CD4-positive, alpha-beta T cell treated with Interleukin-17A for 4 hours (primary cell): ENCODE data around the gene SLC25A10.
"Not testable (repeated sequence)": the region's sequence is repeated elsewhere in the genome, so short reads cannot be mapped to it uniquely, and the experiment has no call there.

Experiments used
- DNase-seq: peaks from one replicate; pipeline ENCODE4 v3.0.0-alpha.2; 2020; ENCODE audit warnings: mixed read lengths

Gene SLC25A10

DNA sequence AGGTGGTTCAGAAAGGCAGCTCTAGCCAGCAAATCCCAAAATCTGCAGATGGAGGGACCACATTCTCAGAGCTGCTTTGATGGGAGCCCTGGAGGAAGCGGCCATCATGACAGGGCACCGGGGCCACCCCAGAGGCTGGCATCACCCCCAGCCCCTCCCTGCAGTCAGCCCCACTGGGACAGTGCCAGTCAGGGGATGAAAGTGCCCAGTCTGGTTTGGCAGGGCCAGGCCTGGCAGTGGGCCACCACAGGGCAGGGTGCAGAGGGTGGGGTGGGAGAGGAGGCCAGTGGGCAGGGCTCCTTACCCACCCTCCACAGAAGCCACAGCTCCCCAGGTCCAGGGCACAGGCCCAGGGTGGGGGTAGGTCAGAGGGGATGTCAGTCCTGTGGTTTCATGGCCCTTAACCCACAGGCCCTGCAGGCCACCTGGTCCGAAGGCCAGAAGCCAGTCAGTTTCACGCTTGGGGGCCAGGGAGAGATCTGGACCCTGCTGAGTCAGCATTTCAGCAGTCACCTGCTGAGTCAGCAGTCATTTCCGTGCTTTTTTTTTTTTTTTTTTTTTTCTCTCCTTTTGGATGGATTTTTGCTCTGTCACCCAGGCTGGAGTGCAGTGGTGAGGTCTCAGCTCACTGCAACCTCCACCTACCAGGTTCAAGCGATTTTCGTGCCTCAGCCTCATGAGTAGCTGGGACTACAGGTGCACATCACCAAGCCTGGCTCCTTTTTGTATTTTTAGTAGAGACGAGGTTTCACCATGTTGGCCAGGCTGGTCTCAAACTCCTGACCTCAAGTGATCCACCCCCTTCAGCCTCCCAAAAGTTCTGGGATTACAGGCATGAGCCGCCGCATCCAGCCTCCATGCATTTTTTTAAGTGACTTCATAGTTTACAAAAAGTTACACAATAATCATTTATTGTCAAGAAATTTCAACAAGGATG lies 10.4 kb downstream of the SLC25A10 start:
- DNase-seq = no peak

DNA sequence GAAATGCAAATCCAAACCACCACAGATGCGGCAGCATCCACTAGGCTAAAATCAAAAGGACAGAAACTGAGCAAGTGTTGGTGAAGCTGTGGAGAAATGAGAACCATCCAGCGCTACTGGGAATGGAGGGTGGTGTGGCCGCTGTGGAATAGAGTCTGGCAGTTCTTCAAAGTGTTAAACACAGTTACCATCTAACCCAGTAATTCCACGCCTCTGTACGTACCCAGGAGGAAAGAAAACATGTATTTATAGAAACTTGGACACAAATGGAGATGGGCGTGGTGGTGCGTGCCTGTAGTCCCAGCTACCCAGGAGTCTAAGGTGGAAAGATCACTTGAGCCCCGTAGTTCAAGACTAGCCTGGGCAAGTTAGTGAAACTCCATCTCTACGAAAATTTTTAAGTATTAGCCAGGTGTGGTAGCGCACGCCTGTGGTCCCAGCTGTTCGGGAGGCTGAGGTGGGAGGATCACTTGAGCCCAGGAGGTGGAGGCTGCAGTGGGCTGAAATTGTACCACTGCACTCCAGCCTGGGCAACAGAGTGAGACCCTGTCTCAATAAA lies 11.6 kb downstream of the SLC25A10 start:
- no peak for DNase-seq

DNA sequence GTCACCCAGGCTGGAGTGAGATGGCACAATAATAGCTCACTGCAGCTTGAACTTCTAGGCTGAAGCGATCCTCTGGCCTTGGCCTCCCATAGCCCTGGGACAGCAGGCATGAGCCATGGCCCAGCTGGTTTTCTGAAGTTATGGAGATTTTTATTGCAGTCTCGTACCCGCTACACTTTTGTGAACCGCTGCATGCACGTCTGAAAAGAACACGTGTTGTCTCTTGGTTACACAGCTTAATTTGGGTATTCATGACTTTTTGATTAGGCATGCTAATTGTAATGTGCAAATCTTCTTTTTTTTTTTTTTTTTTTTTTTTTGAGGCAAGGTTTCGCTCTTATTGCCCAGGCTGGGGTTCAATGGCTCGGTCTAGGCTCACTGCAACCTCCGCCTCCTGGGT lies 13.4 kb downstream of the SLC25A10 start:
- no peak for DNase-seq

DNA sequence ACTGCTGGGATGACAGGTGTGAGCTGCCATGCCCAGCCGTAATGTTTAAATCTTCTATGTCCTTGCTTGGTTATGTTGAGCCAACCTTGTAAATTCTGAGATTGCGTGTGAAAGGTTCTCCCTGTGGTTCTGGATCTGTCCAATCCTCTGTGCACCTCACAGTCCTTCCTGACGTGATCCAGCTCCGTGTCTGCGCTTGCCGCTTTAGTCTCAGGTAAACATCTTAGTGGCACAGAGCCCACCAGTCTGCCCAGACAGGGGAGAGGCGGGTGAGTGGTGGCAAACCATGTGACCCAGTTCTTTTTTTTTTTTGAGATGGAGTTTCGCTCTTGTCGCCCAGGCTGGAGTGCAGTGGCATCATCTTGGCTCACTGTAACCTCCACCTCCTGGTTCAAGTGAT lies 13.9 kb downstream of the SLC25A10 start:
- DNase-seq = no peak

DNA sequence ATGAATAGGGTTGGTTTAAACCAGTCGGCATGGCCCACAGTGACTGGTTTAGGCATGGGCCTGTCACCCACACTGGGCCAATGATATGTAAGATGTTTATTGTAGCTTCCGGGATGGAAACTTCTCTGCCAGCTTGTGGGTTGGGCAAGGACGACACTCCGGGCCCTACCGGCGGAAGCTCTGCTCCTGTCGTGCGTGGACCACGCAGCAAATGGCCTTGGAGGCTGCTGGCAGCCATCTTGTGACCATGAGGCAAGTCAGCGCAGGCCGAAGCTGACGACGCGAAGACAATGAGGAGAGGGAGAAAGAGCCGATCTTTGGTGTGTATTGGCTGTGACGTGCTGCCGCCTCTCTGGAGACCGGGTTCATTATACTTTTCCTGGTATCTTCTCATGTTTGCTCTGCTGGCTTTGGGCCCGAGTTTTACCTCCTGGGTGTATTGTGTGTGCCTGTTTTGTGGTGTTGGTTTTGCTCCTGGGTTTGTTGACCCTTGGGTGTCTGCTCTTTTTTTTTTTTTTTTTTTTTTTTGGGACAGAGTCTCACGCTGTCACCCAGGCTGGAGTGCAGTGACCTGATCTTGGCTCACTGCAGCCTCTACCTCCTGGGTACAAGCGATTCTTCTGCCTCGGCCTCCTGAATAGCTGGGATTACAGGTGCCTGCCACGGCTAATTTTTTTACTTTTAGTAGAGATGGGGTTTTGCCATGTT lies 15.4 kb downstream of the SLC25A10 start:
- no peak for DNase-seq

DNA sequence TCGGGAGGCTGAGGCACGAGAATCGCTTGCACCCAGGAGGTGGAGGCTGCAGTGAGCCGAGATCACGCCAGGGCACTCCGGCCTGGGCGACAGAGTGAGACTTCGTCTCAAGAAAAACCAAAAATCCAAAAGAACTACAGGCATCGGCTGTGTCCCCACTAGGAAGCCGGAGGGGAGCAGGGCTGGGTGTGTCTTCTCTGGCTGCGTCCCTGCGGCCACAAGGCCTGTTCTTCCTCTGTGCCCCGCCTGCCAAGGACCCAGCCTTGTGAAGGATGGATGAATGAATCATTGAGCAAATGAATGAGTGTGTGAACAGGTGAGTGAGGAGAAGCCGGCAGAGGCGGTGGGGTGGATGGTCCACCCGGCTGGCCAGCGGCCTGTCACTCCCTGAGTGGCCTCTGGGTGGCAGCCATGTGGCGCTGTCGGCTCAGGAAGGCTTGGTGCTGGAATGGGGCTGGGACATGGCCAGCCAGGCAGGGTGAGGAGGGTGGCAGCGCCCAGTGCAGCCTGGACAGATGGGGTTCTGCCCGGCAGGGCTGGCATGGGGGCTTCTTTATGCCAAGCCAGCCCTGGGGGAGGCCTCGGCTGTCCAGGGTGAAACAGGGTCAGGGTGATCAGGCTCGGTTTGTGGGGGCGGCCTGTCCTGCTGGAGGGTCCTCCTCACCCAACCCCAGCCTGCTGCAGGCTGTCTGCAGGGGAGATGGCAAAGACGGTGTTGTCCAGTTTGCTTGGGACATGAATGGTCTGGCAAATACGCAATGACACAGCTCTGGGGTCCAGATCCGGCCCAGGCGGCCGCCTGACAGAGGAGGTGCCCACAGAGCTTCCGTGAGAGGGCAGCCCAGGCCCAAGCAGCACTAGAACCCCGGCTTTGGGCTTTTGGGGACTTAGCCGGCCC lies 21.7 kb downstream of the SLC25A10 start:
- DNase-seq = peak; percentile 68

DNA sequence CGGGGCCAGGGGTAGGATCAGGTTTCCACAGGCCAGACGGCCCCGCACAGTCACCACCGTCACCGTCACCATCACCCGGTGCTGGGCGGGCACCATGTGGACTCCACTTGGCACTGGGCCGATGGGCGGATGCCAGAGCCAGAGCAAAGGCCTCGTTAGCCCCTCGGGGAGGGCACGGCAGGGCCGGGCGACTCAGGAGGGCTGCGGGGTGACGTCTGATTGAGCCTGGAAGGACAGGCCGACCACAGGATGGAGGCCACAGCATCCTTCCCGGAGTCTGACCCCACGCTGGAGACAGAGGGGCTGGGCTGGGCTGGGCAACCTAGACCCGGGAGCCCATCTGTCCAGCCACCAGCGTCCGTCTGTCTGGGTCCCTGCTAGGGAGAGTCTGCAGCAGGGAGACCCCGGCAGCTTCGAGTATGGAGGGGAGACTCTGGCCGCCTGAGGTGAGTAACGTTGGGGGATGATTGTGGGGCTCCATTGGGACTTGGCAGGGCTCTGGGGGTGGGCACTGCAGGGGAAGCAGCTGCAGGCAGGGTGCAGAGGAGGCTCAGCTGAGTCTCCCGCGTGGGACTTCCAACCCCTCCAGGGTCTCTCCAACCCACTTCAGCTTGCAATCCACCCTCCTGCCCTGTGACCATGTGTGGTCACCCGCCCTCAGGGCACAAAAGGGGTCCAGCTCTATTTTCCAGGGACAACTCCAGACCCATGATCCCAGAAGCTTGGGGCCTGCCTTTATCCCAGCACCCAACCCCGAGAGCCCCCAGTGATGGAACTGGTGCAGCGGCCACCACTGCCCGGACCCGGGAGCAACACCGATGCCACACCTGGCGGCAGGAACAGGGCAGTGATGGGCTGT lies 22.6 kb downstream of the SLC25A10 start:
- no peak for DNase-seq

DNA sequence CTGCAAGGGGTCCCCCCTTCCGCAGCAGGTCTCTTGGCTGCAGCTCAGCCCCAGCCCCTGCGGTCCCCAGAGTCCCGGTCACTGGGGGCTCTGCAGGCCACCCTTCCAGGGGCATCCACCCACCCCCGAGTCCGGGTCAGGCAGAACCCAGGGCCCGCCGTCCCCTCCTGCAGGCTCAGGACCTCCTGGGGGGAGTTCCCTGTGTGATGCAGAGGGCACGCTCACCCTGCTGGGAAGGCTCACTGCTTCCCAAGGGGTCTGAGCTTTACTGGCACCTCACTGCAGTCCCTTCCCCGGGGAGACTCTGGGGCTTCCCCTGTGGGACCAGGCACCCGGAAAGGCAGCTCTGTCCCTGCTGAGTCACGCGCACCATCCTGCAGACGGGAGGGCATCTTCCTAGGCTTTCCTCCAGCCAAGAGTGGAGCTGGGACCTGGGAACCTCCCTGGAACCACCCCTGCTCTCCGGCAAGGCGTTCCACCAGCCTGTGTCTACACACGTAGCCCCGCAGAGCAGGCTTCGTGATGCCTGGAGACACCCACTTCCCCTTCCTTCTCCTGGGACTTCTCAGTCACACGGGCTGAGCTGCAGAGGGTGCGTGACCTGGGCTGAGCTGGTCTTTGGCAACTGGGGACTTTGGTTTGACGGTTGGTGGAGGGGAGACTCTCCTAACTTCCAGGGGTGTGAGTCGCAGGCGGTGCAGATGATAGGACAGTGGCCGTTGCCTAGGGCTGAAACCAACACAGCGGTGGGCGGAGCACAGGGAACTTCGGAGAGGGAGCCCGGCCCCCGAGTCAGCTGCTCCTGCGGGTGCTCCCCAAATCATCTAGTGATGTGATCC lies 23.4 kb downstream of the SLC25A10 start:
- no peak for DNase-seq

DNA sequence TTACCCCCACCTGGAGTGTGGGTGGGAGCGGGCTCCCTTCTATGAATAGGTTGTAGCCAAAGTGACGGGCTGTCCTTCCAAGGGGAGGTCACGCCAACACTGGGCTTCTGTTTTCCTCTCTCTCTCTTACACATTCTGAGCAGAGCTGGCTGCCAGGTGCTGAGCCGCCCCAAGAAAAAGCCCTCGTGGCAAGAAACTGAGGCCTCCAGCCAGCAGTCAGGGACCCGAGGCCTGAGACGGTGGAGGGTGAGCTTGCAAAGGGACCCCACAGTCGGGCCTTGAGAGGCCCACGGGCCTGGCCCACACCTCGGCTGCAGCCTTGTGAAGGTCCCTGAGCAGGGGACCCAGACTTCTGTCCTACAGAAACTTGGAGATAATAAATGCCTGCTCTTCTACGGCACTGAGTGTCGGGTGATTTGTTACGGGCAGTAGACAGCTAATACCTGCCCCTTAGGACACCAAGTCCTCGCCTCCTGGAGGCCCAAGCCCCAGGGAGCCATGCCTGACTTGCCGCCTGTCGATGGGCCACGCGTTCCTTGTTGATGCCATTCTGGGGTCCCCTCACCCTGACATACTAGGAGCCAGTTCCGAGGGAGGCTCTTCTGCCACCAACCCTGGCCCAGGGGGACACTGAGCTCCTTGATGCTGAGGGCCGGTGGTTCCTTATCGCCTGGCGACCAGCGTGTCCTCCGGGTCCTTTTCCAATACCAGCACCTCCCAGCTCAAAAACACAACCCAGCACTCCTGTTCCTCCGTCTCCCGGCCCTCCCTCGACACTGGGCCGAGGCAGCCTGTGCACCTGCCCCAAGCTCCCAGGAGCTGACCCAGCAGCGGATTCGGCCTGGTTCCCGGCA lies 26.1 kb downstream of the SLC25A10 start:
- DNase-seq = no peak

DNA sequence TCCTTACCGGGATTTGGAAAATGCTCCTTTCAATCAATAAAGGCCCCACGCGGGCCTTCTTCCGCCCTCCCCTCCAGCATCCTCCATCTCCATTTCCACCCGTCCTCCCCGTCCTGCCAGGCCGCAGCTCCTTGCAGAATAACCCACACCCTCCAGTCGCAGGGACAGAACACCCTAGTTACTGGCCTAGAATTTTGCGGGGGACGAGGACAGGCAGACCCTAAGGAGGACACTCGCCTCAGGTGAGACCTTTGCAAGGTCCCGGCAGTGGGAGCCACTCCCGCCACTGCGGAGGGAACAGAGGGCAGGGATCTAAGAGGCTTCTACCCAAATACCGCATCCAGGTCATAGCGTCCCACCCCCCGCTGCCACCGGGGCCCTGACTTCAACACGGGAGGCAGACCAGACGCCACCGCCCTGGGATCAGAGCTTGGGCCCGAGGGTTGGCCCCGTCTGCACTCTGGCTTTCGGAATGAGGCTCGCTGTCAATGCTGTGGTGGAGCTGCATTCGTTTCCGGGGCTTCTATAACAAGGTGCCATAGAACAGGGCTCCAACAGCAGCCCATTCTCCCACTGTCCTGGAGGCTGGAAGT lies 26.8 kb downstream of the SLC25A10 start:
- no peak for DNase-seq

DNA sequence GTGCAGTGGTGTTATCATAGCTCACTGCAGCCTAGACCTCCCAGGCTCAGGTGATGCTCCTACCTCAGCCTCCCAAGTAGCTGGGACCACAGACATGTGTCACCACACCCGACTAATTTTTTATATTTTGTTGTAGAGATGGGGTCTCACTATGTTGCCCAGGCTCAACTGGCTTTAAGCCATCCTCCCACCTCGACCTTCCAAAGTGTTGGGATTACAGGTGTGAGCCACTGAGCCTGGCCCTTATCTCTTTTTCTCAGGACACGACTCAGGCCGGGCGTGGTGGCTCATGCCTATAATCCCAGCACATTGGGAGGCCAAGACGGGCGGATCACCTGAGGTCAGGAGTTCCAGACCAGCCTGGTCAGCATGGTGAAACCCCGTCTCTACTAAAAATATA lies 27.5 kb downstream of the SLC25A10 start:
- not testable (repeated sequence) for DNase-seq

DNA sequence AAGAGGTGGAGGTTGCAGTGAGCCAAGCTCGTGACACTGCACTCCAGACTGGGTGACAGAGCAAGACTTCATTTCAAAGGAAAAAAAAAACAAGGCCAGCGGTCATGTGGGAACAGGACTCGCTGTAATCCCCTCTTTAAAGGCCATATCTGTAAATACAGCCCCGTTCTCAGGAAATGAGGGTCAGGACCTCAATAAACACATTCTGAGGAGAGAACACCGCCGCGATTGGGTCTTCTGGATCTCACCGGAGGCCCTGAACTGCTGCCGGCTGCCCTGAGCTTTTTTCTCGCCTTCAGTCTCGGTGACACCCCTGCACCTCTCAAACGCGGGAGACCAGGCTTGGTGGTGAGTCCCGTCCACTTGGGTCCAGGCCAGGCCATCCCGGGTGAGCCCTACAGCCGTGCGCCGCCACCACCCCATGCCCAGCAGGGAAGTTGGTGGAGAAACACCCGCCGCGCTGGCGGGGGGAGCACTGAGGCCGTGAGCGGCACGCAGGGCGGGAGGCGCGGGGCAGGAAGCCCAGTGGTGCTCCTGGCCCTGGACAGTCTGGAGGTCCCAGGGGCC lies 28.4 kb downstream of the SLC25A10 start:
- no peak for DNase-seq

DNA sequence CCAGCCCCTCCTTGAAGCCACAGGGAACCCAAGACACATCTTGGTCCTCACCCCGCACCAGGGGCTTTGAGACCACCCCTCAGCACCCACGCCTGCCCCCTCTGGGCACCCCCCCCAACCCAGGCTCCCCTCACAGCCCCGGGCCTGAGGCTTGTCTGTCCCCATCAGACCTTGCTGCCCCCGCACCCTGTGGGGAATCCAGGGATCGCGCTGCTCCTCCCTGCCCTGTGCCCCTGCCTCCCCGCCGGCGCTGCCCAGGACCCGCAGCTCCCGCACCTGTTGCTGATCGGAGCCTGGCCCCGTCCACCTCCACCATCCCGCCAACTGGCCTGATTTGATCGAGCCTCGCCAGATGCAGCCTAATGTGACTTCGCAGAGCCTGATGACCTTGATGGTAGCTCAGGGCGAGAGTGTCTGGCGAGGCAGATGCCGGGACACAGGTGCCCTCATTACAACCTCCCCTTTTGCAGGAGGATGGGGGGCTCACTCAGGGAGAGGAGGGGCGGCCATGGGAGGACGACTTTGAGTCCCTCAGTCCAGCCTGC lies 29.0 kb downstream of the SLC25A10 start:
- no peak for DNase-seq

DNA sequence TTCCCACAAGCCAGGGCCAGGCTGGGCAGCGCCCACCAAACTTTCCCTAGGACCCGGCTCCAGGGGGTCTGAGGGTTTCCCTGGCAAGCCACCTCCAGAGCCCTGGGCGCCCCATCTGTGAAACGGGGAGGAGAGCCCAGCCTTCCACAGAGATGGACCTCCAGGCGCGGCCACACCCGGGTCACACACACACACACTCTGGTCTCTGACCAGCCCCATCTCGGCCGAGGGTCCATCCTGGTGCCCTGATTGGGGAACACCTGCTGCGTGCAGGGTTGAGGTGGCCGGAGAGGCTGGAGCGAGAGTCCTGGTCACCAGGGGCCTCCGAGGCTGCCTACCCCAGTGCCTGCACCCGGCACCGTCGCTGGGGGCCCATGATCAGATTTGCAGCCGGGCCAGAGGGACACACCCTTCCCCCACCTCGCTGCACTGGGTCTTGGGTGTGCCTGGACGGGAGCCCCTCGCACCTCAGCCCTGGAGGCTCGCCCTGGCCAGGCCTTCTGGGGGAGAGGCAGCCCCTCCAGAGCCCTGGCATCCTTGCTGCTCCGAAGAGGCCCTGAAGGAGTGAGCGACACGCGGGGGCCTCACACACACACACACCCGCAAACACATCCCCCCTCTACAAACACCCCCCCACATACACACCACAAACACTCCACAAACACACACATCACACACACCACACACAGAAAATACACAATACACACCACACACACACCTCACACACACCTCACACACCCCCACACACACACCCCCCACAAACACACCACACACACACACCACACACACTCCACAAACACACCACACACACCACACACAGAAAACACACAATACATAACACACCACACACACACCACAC lies 29.7 kb downstream of the SLC25A10 start:
- DNase-seq = no peak
